ENCODE measurements around the gene ELFN1. TPM values are rescaled to one million over a fixed set of nuclear protein-coding genes. Genes with fewer than 3 reads are reported as not detected.

ELFN1 gene
- total RNA-seq: 1 to 10 TPM in 1 of 4 donors, under 1 TPM in 3; 0.38 to 3.3 (median 0.48) TPM

- Histone ChIP-seq H3K27me3 (peaks cover 10 to 100% (median 34%) of the 10 kb centered on the region in 4 donors), H3K36me3 (no peaks in the 10 kb centered on the region), H3K27ac (no peak within 1 kb of the TSS), H3K4me3 (peak within 1 kb of the TSS; percentile 30 to 62 (median 40)), H3K9me3 (no peaks in the 10 kb centered on the region), H3K4me1 (peaks cover 24 to 58% (median 52%) of the 10 kb centered on the region in 3 donors)
- no peak for DNase-seq
- TF ChIP-seq POLR2A (IDR thresholded peaks at IDR 0.05): no peak
- no peak for TF ChIP-seq CTCF (IDR thresholded peaks at IDR 0.05)
- 0 to 2% methylated on average over 2 to 18 of the region's 110 CpGs for WGBS, 2 donors
- intact Hi-C loops (cut with DNase I): loop anchor here (10.0 kb wide), 1 partner anchor 545 kb away; no protein-coding TSS in a partner anchor
These were observed at the start of gene ELFN1 for GRCh38 chr7:1669954-1670893. ELFN1 (plus strand) TSS chr7:1670277; CDS start chr7:1744597, 74,320 bp downstream.

GRCh38 chr7:1620835-1621234 is 49.2 kb upstream of the ELFN1 start:
- no peaks in the 10 kb centered on the region for H3K4me1 ChIP-seq
- DNase-seq: no peak
- intact Hi-C loops (cut with DNase I): no loop called here
- no peaks in the 10 kb centered on the region for H3K36me3 ChIP-seq
- H3K27me3 ChIP-seq: peaks cover 0 to 25% (median 0%) of the 10 kb centered on the region in 4 donors
- WGBS, 2 donors: 86 to 91% methylated on average over 15 to 25 of the region's 27 CpGs
- no peak overlapping the region for H3K27ac ChIP-seq
- H3K9me3 ChIP-seq: no peaks in the 10 kb centered on the region
- H3K4me3 ChIP-seq: no peak overlapping the region
- no peak for TF ChIP-seq CTCF (IDR thresholded peaks at IDR 0.05)
- no peak for TF ChIP-seq POLR2A (IDR thresholded peaks at IDR 0.05)

- Histone ChIP-seq H3K36me3 (no peaks in the 10 kb centered on the region), H3K27ac (no peak overlapping the region), H3K27me3 (peaks cover 0 to 25% (median 0%) of the 10 kb centered on the region in 4 donors), H3K4me1 (no peaks in the 10 kb centered on the region), H3K9me3 (no peaks in the 10 kb centered on the region), H3K4me3 (no peak overlapping the region)
- no peak for DNase-seq
- intact Hi-C loops (cut with DNase I): no loop called here
- no peak for TF ChIP-seq CTCF (IDR thresholded peaks at IDR 0.05)
- 80 to 84% methylated on average over 11 of the region's 13 CpGs for WGBS, 2 donors
These were observed 48.4 kb upstream of the ELFN1 start for GRCh38 chr7:1621718-1622117.

GRCh38 chr7:1622441-1622840 is 47.6 kb upstream of the ELFN1 start:
- Histone ChIP-seq H3K9me3 (no peaks in the 10 kb centered on the region), H3K4me1 (no peaks in the 10 kb centered on the region), H3K4me3 (no peak overlapping the region), H3K27ac (no peak overlapping the region), H3K36me3 (no peaks in the 10 kb centered on the region), H3K27me3 (peaks cover 0 to 25% (median 0%) of the 10 kb centered on the region in 4 donors)
- 71 to 79% methylated on average over 6 to 7 of the region's 10 CpGs for WGBS, 2 donors
- TF ChIP-seq CTCF (IDR thresholded peaks at IDR 0.05): no peak
- no peak for TF ChIP-seq POLR2A (IDR thresholded peaks at IDR 0.05)
- no peak for DNase-seq
- intact Hi-C loops (cut with DNase I): no loop called here

- intact Hi-C loops (cut with DNase I): no loop called here
- no peak for TF ChIP-seq CTCF (IDR thresholded peaks at IDR 0.05)
- TF ChIP-seq POLR2A (IDR thresholded peaks at IDR 0.05): no peak
- no peaks in the 10 kb centered on the region for H3K4me1 ChIP-seq
- no peaks in the 10 kb centered on the region for H3K9me3 ChIP-seq
- 77 to 78% methylated on average over 9 to 10 of the region's 13 CpGs for WGBS, 2 donors
- no peak overlapping the region for H3K4me3 ChIP-seq
- H3K27ac ChIP-seq: no peak overlapping the region
- no peaks in the 10 kb centered on the region for H3K36me3 ChIP-seq
- H3K27me3 ChIP-seq: peaks cover 0 to 19% (median 0%) of the 10 kb centered on the region in 4 donors
- DNase-seq: no peak
These were observed 46.3 kb upstream of the ELFN1 start for GRCh38 chr7:1623810-1624209.

All from esophagus squamous epithelium (tissue), 5 donors.